Measurements from ENCODE around the gene CEP170B. TPM values are rescaled to one million over a fixed set of nuclear protein-coding genes. Genes with fewer than 3 reads are reported as not detected.
"Not testable (repeated sequence)": the region's sequence is repeated elsewhere in the genome, so short reads cannot be mapped to it uniquely, and the experiment has no call there.

CEP170B gene
- total RNA-seq, 1 experiment from 2014 or later, result 13.6 TPM

GRCh38 chr14:104836171-104836935 is 28.7 kb upstream of the CEP170B start:
- H3K9me3 ChIP-seq, H3K36me3 ChIP-seq, DNase-seq, H3K4me3 ChIP-seq, H3K27me3 ChIP-seq: not testable (repeated sequence)

GRCh38 chr14:104841730-104842129 is 23.3 kb upstream of the CEP170B start:
- no peaks in the 10 kb centered on the region for H3K9me3 ChIP-seq
- H3K27me3 ChIP-seq, result peaks cover 17% of the 10 kb centered on the region
- no peak overlapping the region for H3K4me3 ChIP-seq
- DNase-seq, result no peak
- no peaks in the 10 kb centered on the region for H3K36me3 ChIP-seq

- Histone ChIP-seq H3K9me3 (no peaks in the 10 kb centered on the region), H3K27me3 (peaks cover 17% of the 10 kb centered on the region), H3K36me3 (no peaks in the 10 kb centered on the region), H3K4me3 (no peak overlapping the region)
- no peak for DNase-seq
Measured at GRCh38 chr14:104843006-104843405, 22.1 kb upstream of the CEP170B start.

GRCh38 chr14:104843442-104844305 is 21.4 kb upstream of the CEP170B start:
- H3K9me3 ChIP-seq, result no peaks in the 10 kb centered on the region
- no peak for DNase-seq
- H3K27me3 ChIP-seq, result peaks cover 17% of the 10 kb centered on the region
- H3K4me3 ChIP-seq, result no peak overlapping the region
- no peaks in the 10 kb centered on the region for H3K36me3 ChIP-seq

- peaks cover 17% of the 10 kb centered on the region for H3K27me3 ChIP-seq
- H3K36me3 ChIP-seq, result no peaks in the 10 kb centered on the region
- H3K4me3 ChIP-seq, result no peak overlapping the region
- DNase-seq, result no peak
- no peaks in the 10 kb centered on the region for H3K9me3 ChIP-seq
Measured at GRCh38 chr14:104844306-104845032, 20.6 kb upstream of the CEP170B start.

GRCh38 chr14:104845033-104845666 is 19.9 kb upstream of the CEP170B start:
- H3K36me3 ChIP-seq, result no peaks in the 10 kb centered on the region
- peaks cover 17% of the 10 kb centered on the region for H3K27me3 ChIP-seq
- H3K9me3 ChIP-seq, result no peaks in the 10 kb centered on the region
- no peak for DNase-seq
- no peak overlapping the region for H3K4me3 ChIP-seq

- Histone ChIP-seq H3K9me3 (no peaks in the 10 kb centered on the region), H3K36me3 (no peaks in the 10 kb centered on the region), H3K27me3 (peaks cover 17% of the 10 kb centered on the region), H3K4me3 (no peak overlapping the region)
- DNase-seq, result no peak
Measured at GRCh38 chr14:104845834-104846441, 19.1 kb upstream of the CEP170B start.

GRCh38 chr14:104852280-104852663 is 12.8 kb upstream of the CEP170B start:
- H3K4me3 ChIP-seq, result no peak overlapping the region
- H3K36me3 ChIP-seq, result no peaks in the 10 kb centered on the region
- 0 out of 2 replicates have a peak, but pooled peaks cover 3% of the 10 kb centered on the region for H3K27me3 ChIP-seq
- no peaks in the 10 kb centered on the region for H3K9me3 ChIP-seq
- no peak for DNase-seq

- H3K9me3 ChIP-seq, result no peaks in the 10 kb centered on the region
- H3K27me3 ChIP-seq, result 0 out of 2 replicates have a peak, but pooled peaks cover 3% of the 10 kb centered on the region
- H3K36me3 ChIP-seq, result no peaks in the 10 kb centered on the region
- no peak overlapping the region for H3K4me3 ChIP-seq
- DNase-seq, result no peak
Measured at GRCh38 chr14:104855532-104856090, 9.5 kb upstream of the CEP170B start.

GRCh38 chr14:104856157-104856868 is 8.8 kb upstream of the CEP170B start:
- DNase-seq, result no peak
- Histone ChIP-seq H3K36me3 (no peaks in the 10 kb centered on the region), H3K27me3 (0 out of 2 replicates have a peak, but pooled peaks cover 3% of the 10 kb centered on the region), H3K4me3 (no peak overlapping the region), H3K9me3 (no peaks in the 10 kb centered on the region)

- H3K4me3 ChIP-seq, result no peak overlapping the region
- H3K36me3 ChIP-seq, result no peaks in the 10 kb centered on the region
- H3K9me3 ChIP-seq, result no peaks in the 10 kb centered on the region
- no peak for DNase-seq
- H3K27me3 ChIP-seq, result no peaks in the 10 kb centered on the region
Measured at GRCh38 chr14:104856869-104857860, 7.9 kb upstream of the CEP170B start.

GRCh38 chr14:104857931-104858330 is 7.1 kb upstream of the CEP170B start:
- H3K36me3 ChIP-seq, H3K9me3 ChIP-seq, H3K4me3 ChIP-seq, DNase-seq, H3K27me3 ChIP-seq: not testable (repeated sequence)

- Histone ChIP-seq H3K9me3 (no peaks in the 10 kb centered on the region), H3K36me3 (no peaks in the 10 kb centered on the region)
- no peak for DNase-seq
Measured at GRCh38 chr14:104858811-104859426, 6.1 kb upstream of the CEP170B start.

GRCh38 chr14:104859900-104860299 is 5.2 kb upstream of the CEP170B start:
- no peaks in the 10 kb centered on the region for H3K36me3 ChIP-seq

More at GRCh38 chr14:104858811-104859426, 6.1 kb upstream of the CEP170B start:
- Histone ChIP-seq H3K4me3 (no peak overlapping the region), H3K27me3 (no peaks in the 10 kb centered on the region)

More at GRCh38 chr14:104859900-104860299, 5.2 kb upstream of the CEP170B start:
- Histone ChIP-seq H3K4me3 (no peak overlapping the region), H3K9me3 (no peaks in the 10 kb centered on the region), H3K27me3 (no peaks in the 10 kb centered on the region)
- DNase-seq, result no peak

Data from MG63 (cell line).